Gastrocnemius medialis (tissue), 4 donors: ENCODE measurements around the gene NT5DC4. TPM values are rescaled to one million over a fixed set of nuclear protein-coding genes. Genes with fewer than 3 reads are reported as not detected.

Experiments
- ATAC-seq, 2 donors: fragments of 150-250 bp; one replicate each; pipeline ENCODE4 v1.9.1; 2016
- DNase-seq, 2 donors: peaks; one replicate each; pipeline ENCODE4 v3.0.0-alpha.2; 2019
- H3K27ac ChIP-seq, 4 donors: fragments of 200-600 bp; sonication (generic); 1 replicate in 1 of 4; 2 replicates in 3 of 4; pipeline ENCODE4 v1.5.1; 2016 to 2018; ENCODE audit warnings: mild to moderate bottlenecking in 2 of 4, moderate library complexity in 1 of 4
- H3K27me3 ChIP-seq, 3 donors: fragments of 200-600 bp; sonication (generic) in 2 of 3; 1 replicate in 1 of 3; 2 replicates in 2 of 3; pipeline versions ENCODE4 v1.5.1 to v1.6.0; 2016 to 2019; ENCODE audit warnings: mild to moderate bottlenecking in 1 of 3, moderate library complexity in 1 of 3
- H3K36me3 ChIP-seq, 2 donors: fragments of 200-600 bp; sonication (generic) in 1 of 2; one replicate each; pipeline ENCODE4 v1.5.1; 2017 to 2018
- H3K4me1 ChIP-seq, 2 donors: fragments of 200-600 bp; sonication (generic) in 1 of 2; one replicate each; pipeline ENCODE4 v1.5.1; 2016 to 2017; ENCODE audit warnings: mild to moderate bottlenecking in 2 of 2
- H3K4me3 ChIP-seq, 4 donors: fragments of 200-600 bp; sonication (generic) in 3 of 4; 1 replicate in 1 of 4; 2 replicates in 3 of 4; pipeline ENCODE4 v1.5.1; 2016 to 2019; ENCODE audit warnings: mild to moderate bottlenecking in 2 of 4
- H3K9me3 ChIP-seq, 3 donors: fragments of 200-600 bp; sonication (generic) in 2 of 3; 1 replicate in 1 of 3; 2 replicates in 2 of 3; pipeline ENCODE4 v1.5.1; 2016 to 2019
- POLR2A ChIP-seq, 2 donors: fragments of 450-650 bp; IDR thresholded peaks; one replicate each; pipeline ENCODE4 v1.6.1; 2017; ENCODE audit warnings: antibody characterized with exemption in 2 of 2, mild to moderate bottlenecking in 2 of 2, moderate library complexity in 2 of 2
- in situ Hi-C, 4 donors: fragments of 200-750 bp; cut with MboI; loops; one replicate each; pipeline versions ENCODE4 v1.15.0 to v1.8.0; 2017; ENCODE audit warnings: low sequenced_read_pairs in 4 of 4
- intact Hi-C: fragments of 100-400 bp; cut with DNase I; formaldehyde crosslinking; loops from one replicate; pipeline ENCODE4 v1.15.1; 2023; ENCODE audit warnings: low total_unique reads
- total RNA-seq, 4 donors: library from RNA; depleted of rRNA; stranded (reverse); fragments of >200 nt; gene quantifications; one replicate each; pipeline versions ENCODE4 v1.1.0 to v1.2.3, GENCODE V29; 2016
- TF ChIP-seq, protein P1 (sequence below), 5 experiments: fragments of 450-650 bp in 3 of 5; fragments of 200-600 bp in 2 of 5; sonication (generic) in 2 of 5; IDR thresholded peaks in 4 of 5; conservative IDR thresholded peaks in 1 of 5; 1 replicate in 4 of 5; 2 replicates in 1 of 5; pipeline ENCODE4 v1.5.1; 2016 to 2019; ENCODE audit warnings: antibody characterized with exemption in 5 of 5, mild to moderate bottlenecking in 3 of 5, moderate library complexity in 3 of 5

NT5DC4 gene
- total RNA-seq, 4 donors from 2014 or later, result not detected

DNA sequence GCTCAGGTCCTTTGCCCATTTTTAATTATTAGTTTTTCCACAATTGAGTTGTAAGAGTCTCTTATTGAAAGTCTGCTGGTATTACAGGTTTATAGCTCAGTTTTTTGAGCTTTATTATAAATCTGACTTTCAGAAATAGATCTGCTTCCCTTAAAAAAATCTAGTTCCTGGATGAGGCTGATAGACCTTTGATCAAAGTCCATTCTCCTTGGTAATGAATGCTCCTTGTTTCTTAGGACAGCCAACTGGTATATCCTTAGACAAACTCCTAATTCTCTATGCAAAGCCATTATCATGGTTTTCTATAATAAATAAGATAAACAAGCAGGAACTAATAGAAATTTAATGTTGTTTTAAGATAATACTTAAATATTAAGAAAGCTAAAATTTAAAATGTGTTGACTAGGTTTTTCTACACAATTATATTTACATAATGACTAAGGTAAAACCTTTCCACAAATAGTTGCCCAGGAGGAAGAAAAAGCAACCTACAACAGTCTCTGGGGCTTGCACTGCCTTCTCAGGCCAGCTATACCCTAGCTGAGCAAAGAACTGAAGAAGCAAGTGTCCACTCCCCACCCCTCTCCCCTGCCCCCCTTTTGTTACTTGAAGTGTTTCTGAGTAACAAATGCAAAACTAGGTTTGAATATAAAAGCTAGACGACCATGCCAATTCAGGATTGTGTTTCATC lies 16.9 kb downstream of the NT5DC4 start:
- H3K4me1 ChIP-seq, result no peaks in the 10 kb centered on the region
- DNase-seq, result no peak
- no peak overlapping the region for H3K4me3 ChIP-seq
- in situ Hi-C loops (loop anchor here in 1 of 4 donors (10.0 kb wide), 1 partner anchor 113 kb away; no protein-coding TSS in a partner anchor), intact Hi-C loops (no loop called here)
- no peaks in the 10 kb centered on the region for H3K36me3 ChIP-seq
- no peak for TF ChIP-seq POLR2A (IDR thresholded peaks at IDR 0.05)
- no peaks in the 10 kb centered on the region for H3K27me3 ChIP-seq
- no peaks in the 10 kb centered on the region for H3K9me3 ChIP-seq
- no peak overlapping the region for H3K27ac ChIP-seq
- no peak for ATAC-seq

DNA sequence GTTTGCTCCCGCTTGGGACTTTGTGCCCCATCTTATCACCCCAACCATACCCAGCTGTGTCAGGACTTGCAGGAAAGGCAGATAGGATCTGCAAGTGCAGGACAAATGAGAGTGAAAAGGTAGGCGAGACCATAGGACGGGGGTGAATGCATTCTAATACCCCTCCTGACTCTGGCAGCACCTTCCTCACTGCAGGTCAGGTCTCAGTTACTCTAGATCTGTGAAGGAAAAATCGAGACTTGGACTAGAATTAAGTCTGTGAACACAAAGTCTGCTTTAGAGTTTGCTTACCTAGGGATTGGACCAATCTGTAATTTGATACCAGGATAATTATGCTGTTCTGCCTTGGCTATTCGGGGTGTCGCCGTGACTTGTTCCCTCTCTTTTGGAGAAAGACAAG lies 19.7 kb downstream of the NT5DC4 start:
- Histone ChIP-seq H3K36me3 (no peaks in the 10 kb centered on the region), H3K27ac (no peak overlapping the region), H3K4me3 (no peak overlapping the region), H3K9me3 (no peaks in the 10 kb centered on the region), H3K4me1 (no peaks in the 10 kb centered on the region), H3K27me3 (no peaks in the 10 kb centered on the region)
- ATAC-seq (no peak), DNase-seq (no peak)
- no peak for TF ChIP-seq POLR2A (IDR thresholded peaks at IDR 0.05)
- TF ChIP-seq, protein P1, sequence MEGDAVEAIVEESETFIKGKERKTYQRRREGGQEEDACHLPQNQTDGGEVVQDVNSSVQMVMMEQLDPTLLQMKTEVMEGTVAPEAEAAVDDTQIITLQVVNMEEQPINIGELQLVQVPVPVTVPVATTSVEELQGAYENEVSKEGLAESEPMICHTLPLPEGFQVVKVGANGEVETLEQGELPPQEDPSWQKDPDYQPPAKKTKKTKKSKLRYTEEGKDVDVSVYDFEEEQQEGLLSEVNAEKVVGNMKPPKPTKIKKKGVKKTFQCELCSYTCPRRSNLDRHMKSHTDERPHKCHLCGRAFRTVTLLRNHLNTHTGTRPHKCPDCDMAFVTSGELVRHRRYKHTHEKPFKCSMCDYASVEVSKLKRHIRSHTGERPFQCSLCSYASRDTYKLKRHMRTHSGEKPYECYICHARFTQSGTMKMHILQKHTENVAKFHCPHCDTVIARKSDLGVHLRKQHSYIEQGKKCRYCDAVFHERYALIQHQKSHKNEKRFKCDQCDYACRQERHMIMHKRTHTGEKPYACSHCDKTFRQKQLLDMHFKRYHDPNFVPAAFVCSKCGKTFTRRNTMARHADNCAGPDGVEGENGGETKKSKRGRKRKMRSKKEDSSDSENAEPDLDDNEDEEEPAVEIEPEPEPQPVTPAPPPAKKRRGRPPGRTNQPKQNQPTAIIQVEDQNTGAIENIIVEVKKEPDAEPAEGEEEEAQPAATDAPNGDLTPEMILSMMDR (IDR thresholded peaks at IDR 0.05 in 4 of 5, conservative IDR thresholded peaks at IDR 0.05 in 1 of 5), result no peak
- intact Hi-C loops, result no loop called here
- in situ Hi-C loops, result no loop called here

DNA sequence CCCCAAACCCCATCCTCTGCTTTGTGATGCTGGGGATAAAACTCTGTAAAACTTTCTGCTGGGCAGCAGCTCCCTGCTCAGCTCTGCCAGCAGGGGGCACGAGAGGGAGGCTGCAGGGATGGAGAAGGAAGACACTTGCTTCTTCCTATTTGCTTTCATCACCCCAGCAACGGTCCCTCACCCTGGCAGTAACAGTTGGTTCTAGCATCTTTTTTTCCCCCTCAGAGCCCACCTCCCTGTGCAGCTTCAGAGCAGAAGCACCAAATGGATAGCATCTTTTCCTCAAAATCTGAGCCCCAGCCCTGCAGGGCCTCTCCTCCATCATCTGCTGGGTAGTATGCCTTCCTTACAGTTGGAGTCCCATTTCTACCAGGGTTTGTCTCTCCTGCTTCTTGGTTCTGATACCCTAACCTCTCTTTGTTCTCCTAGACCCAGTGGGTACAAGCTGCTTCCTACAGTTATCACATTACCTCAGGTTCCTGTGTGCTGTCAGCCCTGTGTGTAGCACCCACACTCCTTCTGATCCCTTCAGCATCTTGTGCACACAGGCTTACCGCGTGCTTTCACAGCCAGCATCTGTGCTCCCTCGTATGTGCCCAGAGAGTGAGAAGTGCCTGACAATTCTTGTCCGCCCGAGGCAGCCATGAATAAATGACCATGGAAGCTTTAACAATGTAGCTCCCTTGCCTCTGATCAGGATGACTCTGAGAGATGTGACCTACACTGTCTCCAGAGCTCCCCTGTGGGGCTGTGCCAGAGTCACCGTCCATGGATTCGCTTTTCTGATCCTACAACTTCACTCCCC lies 29.1 kb downstream of the NT5DC4 start:
- no peak for ATAC-seq
- H3K4me1 ChIP-seq, result no peaks in the 10 kb centered on the region
- H3K36me3 ChIP-seq, result no peaks in the 10 kb centered on the region
- in situ Hi-C loops, result loop anchor here in 1 of 4 donors (10.0 kb wide), 2 partner anchors 125 to 205 kb away; no protein-coding TSS in a partner anchor
- H3K4me3 ChIP-seq, result no peak overlapping the region
- no peaks in the 10 kb centered on the region for H3K27me3 ChIP-seq
- TF ChIP-seq, protein P1 (IDR thresholded peaks at IDR 0.05 in 4 of 5, conservative IDR thresholded peaks at IDR 0.05 in 1 of 5), result peak; percentile 34 to 75 (median 50)
- TF ChIP-seq POLR2A (IDR thresholded peaks at IDR 0.05), result no peak
- no peak overlapping the region for H3K27ac ChIP-seq
- intact Hi-C loops, result loop anchor here (5.0 kb wide), 1 partner anchor 192 kb away; no protein-coding TSS in a partner anchor
- no peaks in the 10 kb centered on the region for H3K9me3 ChIP-seq
- peak in 1 of 2 donors; percentile 25 for DNase-seq

DNA sequence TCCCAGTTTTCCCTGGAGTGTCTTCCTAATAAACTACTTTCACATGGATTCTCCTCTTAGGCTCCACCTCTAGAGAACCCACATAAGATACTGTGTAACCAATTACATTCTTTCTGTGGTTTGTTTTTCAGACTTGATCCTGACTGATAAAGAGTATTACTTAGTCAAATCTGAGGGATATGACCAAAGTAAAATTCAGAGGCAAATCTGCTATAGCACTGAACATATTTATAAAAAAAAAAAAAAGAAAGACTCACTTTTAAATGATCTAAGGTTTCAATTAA lies 29.7 kb downstream of the NT5DC4 start:
- H3K4me1 ChIP-seq, result no peaks in the 10 kb centered on the region
- H3K36me3 ChIP-seq, result no peaks in the 10 kb centered on the region
- no peaks in the 10 kb centered on the region for H3K27me3 ChIP-seq
- in situ Hi-C loops (loop anchor here in 1 of 4 donors (10.0 kb wide), 2 partner anchors 124 to 204 kb away; no protein-coding TSS in a partner anchor), intact Hi-C loops (no loop called here)
- no peak overlapping the region for H3K27ac ChIP-seq
- ATAC-seq (no peak), DNase-seq (no peak)
- H3K4me3 ChIP-seq, result no peak overlapping the region
- no peaks in the 10 kb centered on the region for H3K9me3 ChIP-seq
- TF ChIP-seq, protein P1 (IDR thresholded peaks at IDR 0.05 in 4 of 5, conservative IDR thresholded peaks at IDR 0.05 in 1 of 5), result no peak
- TF ChIP-seq POLR2A (IDR thresholded peaks at IDR 0.05), result no peak
